ENCODE results near the gene EIPR1.

EIPR1 gene

GRCh38 chr2:3256605-3257004 lies 121.0 kb downstream of the EIPR1 start:
- no peak for DNase-seq

GRCh38 chr2:3256157-3256556 lies 121.5 kb downstream of the EIPR1 start:
- no peak for DNase-seq

GRCh38 chr2:3254442-3254941 lies 123.1 kb downstream of the EIPR1 start:
- no peak for DNase-seq

- no peak for DNase-seq
These were observed 123.6 kb downstream of the EIPR1 start for GRCh38 chr2:3253913-3254441.

- DNase-seq = no peak
These were observed 125.7 kb downstream of the EIPR1 start for GRCh38 chr2:3251946-3252345.

- no peak for DNase-seq
These were observed 128.1 kb downstream of the EIPR1 start for GRCh38 chr2:3249476-3249962.

GRCh38 chr2:3248754-3249475 lies 128.7 kb downstream of the EIPR1 start:
- no peak for DNase-seq

GRCh38 chr2:3246928-3247714 lies 130.5 kb downstream of the EIPR1 start:
- DNase-seq = no peak

- no peak for DNase-seq
These were observed 131.2 kb downstream of the EIPR1 start for GRCh38 chr2:3246406-3246805.

- no peak for DNase-seq
These were observed 133.1 kb downstream of the EIPR1 start for GRCh38 chr2:3244486-3244885.

- DNase-seq = no peak
These were observed 133.8 kb downstream of the EIPR1 start for GRCh38 chr2:3243804-3244203.

GRCh38 chr2:3242747-3243369 lies 134.8 kb downstream of the EIPR1 start:
- DNase-seq = no peak

GRCh38 chr2:3241971-3242746 lies 135.5 kb downstream of the EIPR1 start:
- DNase-seq = no peak

GRCh38 chr2:3238951-3239841 lies 138.4 kb downstream of the EIPR1 start:
- no peak for DNase-seq

- DNase-seq = no peak
These were observed 141.1 kb downstream of the EIPR1 start for GRCh38 chr2:3236300-3237045.

- DNase-seq = no peak
These were observed 143.7 kb downstream of the EIPR1 start for GRCh38 chr2:3233877-3234276.

GRCh38 chr2:3229221-3229620 lies 148.4 kb downstream of the EIPR1 start:
- no peak for DNase-seq

GRCh38 chr2:3224681-3225080 lies 152.9 kb downstream of the EIPR1 start:
- DNase-seq = no peak
